ENCODE results near the gene MDP1.

The MDP1 gene

DNA sequence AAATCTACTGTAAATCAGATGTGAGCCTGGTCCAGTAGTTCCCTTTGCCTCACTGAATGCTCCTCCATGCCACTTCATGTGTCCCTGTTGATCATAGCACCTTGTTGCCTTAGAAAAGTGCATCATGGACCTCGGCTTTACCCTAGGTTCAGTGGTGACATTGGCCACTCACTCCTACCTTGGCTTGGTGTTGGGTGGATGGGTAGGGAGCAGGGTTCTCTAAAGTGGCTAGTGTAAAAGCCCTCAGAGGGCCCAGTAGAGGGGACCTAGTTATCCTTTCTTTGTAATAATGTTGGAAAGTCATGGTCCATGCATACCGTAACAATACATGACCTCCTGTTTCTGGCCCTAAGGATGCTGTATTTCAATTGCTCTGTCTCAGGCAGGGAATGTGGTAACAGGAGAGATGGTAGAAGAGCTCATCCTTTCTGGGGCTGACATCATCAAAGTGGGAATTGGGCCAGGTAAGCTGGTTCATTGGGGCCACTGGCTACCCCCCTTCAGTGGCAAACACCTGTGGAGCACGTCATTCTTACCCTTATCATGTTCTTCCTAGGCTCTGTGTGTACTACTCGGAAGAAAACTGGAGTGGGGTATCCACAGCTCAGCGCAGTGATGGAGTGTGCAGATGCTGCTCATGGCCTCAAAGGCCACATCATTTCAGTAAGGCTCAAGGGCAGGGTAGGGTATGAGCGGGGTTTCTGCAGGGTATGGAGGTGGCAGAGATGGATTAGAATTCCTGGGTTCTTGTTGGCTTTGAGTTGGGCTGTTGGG lies 21.0 kb upstream of the MDP1 start:
- ChIA-PET CTCF (no interaction called here), POLR2A (ENCODE audit: low non-redundant PET) (no interaction called here)
- H3K27ac ChIP-seq = peak overlapping the region; percentile 42; the same call in 1 of the 2 replicates

DNA sequence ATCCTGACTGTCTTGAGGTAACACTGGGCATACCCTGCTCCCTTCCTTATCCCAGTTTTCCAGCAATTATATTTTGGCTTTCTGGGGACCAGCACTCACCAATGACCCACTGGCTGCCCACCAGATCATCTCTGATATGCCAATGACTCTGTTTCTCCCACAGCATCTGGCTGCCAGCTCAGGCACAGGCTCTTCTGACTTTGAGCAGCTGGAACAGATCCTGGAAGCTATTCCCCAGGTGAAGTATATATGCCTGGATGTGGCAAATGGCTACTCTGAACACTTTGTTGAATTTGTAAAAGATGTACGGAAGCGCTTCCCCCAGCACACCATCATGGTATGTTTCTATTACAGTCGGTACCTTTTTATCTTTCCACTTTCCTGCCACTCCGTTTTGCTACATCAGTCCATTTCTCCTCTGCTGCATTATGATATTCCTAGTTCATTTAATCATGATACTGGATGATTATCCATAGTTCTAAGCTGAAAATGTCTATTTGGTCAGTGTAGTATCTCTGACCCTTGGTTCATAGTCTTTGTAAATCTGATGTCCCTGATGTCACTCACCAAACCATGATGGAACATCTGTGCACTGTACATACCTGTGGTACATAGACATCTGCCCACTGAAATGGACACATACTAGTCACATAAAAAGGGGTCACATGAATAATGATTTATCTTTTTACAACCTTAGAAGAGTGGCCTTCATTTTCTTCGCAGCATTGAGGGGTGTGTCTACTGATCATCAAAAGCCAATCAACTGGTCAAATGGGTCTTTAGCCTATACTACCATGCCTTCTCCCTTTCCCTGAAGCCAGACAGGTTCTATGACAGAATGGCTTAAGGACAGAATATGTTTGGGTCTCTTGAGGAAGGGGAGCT lies 20.2 kb upstream of the MDP1 start:
- H3K27ac ChIP-seq = no peak overlapping the region
- CTCF ChIA-PET = interaction anchor here (1.3 kb wide), 1 partner anchor 62 kb away, joined by 4 read pairs; no protein-coding TSS in a partner anchor
- TF ChIP-seq, protein P1, sequence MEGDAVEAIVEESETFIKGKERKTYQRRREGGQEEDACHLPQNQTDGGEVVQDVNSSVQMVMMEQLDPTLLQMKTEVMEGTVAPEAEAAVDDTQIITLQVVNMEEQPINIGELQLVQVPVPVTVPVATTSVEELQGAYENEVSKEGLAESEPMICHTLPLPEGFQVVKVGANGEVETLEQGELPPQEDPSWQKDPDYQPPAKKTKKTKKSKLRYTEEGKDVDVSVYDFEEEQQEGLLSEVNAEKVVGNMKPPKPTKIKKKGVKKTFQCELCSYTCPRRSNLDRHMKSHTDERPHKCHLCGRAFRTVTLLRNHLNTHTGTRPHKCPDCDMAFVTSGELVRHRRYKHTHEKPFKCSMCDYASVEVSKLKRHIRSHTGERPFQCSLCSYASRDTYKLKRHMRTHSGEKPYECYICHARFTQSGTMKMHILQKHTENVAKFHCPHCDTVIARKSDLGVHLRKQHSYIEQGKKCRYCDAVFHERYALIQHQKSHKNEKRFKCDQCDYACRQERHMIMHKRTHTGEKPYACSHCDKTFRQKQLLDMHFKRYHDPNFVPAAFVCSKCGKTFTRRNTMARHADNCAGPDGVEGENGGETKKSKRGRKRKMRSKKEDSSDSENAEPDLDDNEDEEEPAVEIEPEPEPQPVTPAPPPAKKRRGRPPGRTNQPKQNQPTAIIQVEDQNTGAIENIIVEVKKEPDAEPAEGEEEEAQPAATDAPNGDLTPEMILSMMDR (conservative IDR thresholded peaks at IDR 0.05; ENCODE audit: low read depth) = no peak
- no peak for DNase-seq (ENCODE audit: low spot score)
- POLR2A ChIA-PET (ENCODE audit: low non-redundant PET) = no interaction called here

More for the DNA sequence above, 21.0 kb upstream of the MDP1 start:
- TF ChIP-seq, protein P1 (conservative IDR thresholded peaks at IDR 0.05; ENCODE audit: low read depth) = no peak
- no peak for DNase-seq (ENCODE audit: low spot score)

DNA sequence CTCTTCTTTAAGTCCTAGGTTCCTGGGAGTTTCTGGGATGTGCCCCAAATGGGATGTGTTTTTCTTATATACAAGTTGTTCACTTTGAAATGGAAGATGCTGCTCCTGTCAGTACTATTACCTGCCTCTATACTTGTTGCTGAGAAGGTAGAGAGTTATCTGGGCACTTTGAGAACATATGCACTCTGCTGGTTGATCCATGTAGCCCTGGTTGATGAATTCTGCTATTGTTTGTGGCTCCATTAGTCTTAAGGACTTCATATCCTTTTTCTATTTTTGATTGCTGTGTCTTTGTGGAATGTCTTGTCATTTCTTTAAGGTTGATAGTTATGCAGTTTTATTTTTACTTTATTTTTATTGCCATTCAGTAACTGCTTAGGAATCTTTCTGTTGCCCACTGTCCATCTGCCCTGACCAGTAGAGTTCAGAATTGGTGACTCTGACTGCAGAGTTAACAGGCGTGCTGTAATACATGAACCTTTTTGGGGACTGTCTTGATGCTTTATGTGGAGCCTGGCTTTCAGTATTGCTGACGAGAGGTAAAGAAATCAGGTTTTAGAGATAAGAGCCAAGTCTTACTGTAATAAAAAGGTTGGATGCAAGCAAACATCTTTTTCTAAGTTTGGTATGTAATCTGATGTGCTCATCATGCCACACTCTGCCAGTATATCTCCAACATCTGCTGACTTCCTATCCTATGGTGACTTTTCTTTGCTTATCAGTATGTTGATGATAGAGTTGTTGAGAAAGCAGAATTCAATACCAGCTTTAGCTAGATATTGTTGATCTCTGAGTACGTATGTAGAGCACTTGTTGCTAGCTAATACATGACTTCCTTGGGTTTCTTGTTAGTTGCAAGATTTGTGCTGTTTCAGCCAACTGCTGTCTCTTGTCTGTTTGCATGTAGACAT lies 18.5 kb upstream of the MDP1 start:
- POLR2A ChIA-PET (ENCODE audit: low non-redundant PET) = no interaction called here

DNA sequence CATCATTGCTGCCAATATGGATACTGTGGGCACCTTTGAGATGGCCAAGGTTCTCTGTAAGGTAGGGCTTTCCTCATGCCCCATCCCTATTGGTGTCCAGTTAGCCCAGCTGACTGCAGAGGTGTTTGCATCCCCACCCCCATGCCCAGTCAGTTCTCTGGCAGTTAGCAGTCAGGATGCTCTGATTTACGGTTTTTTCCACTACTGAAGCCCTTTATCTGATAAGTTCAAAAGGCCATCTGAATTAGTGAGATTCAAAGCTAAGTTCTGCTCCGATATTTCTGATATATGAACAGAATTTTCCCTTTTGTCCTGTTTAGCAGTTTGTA lies 17.6 kb upstream of the MDP1 start:
- TF ChIP-seq, protein P1 (conservative IDR thresholded peaks at IDR 0.05; ENCODE audit: low read depth) = no peak
- POLR2A ChIA-PET (ENCODE audit: low non-redundant PET) = no interaction called here
- DNase-seq (ENCODE audit: low spot score) = peak; percentile 36
- CTCF ChIA-PET = interaction anchor here (1.4 kb wide), 1 partner anchor 17 kb away, joined by 3 read pairs; no protein-coding TSS in a partner anchor
- H3K27ac ChIP-seq = peak overlapping the region; percentile 96

More for the DNA sequence above, 18.5 kb upstream of the MDP1 start:
- CTCF ChIA-PET = interaction anchor here (1.0 to 1.3 kb wide), 2 partner anchors 63 to 64 kb away, joined by 3 to 4 read pairs; no protein-coding TSS in a partner anchor
- H3K27ac ChIP-seq = no peak overlapping the region
- TF ChIP-seq, protein P1 (conservative IDR thresholded peaks at IDR 0.05; ENCODE audit: low read depth) = no peak
- DNase-seq (ENCODE audit: low spot score) = no peak

DNA sequence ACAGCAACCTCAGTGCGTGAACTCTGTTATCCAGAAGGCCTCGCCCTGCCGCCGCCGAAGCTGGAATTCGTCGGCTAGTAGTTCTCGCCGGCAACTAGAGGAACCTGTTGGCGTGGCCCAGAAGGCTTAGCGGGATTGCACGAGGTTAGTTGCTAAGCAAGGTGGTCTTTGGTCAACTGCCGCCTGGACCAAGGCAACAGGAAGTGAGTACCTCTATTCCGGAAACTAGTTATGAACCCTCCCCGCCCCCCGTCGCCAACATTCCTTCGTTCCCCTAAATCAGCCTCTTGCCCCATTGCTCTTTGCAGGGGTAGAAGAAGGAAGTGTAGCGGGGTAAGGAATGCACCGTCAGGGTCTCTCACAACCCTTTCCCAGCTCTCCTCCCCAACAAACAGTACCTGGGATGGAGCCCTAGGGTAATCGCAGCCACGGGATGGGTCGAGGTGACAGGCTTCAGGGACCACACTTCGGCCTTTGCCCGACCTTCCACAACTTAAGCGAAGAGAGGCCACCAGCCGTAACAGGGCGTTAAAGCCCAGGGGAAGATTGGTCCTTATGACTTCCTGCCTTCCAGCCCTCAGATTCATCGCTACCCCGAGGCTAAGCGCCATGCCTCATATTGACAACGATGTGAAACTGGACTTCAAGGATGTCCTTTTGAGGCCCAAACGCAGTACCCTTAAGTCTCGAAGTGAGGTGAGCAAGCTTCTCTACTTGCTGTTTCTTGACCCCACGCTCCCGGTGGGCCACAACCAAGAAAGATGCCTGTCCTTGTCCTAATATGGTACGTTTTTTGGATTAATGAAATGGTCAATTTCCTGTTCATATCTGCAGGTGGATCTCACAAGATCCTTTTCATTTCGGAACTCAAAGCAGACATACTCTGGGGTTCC lies 17.0 kb upstream of the MDP1 start, which contains the start of gene GMPR2:
GMPR2 (plus strand) TSS at position 285 of the 893 bp plus-strand sequence; CDS start at position 610, 325 bp downstream.
- CTCF ChIA-PET = interaction anchor here (1.4 kb wide), 1 partner anchor 16 kb away, joined by 3 read pairs; no protein-coding TSS in a partner anchor
- TF ChIP-seq, protein P1 (conservative IDR thresholded peaks at IDR 0.05; ENCODE audit: low read depth) = no peak
- DNase-seq (ENCODE audit: low spot score) = peak; percentile 16
- peak within 1 kb of the TSS; percentile 96 for H3K27ac ChIP-seq
- POLR2A ChIA-PET (ENCODE audit: low non-redundant PET) = no interaction called here

Data from RWPE1 (cell line).